ENCODE results near the gene SGSM1. TPM values are rescaled to one million over a fixed set of nuclear protein-coding genes. Genes with fewer than 3 reads are reported as not detected.

SGSM1 gene
- total and polyA plus RNA-seq, 9 of the 15 experiments (the other 6 are each of a cell fraction or from before 2014, with no cell fraction given), result not detected

DNA sequence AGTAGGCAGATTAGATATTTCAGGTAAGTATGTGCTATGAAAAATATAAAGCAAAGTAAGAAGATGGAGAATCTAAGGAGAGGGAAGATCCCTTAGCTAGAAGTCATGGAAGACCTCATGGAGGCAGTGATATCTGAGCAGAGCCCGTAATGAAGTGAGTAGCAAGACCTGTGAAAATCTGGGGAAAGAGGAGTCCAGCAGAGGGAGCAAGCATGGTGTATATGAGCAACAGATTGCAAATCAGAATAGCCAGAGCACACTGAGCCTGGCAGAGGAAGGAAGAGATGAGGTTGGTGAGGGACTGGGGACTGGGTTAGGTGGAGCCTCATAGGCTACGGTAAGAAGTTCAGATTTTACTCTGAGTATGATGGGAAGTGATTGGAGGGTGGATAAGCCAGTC, 131.1 kb downstream of the SGSM1 start:
- Histone ChIP-seq H3K27me3 (ENCODE audit: control insufficient read depth in 2 of 2, insufficient read depth in 2 of 2, low read length in 2 of 2) (peaks cover 0 to 5% of the 10 kb centered on the region in 2 experiments; a peak in 1 of 5 replicates), H3K4me3 (no peak overlapping the region), H4K20me1 (replicated peaks; ENCODE audit: control insufficient read depth, insufficient read depth, low read length) (no peaks in the 10 kb centered on the region), H3K9me3 (replicated peaks; ENCODE audit: control insufficient read depth, insufficient read depth, low read depth, low read length) (no peaks in the 10 kb centered on the region), H3K4me2 (ENCODE audit: insufficient read depth, low read length) (no peak overlapping the region), H3K9ac (ENCODE audit: insufficient read depth in 1 of 2, low read depth in 2 of 2, low read length in 2 of 2) (no peak overlapping the region), H2AFZ (ENCODE audit: low read depth, low read length) (no peak overlapping the region), H3K79me2 (ENCODE audit: control insufficient read depth, insufficient read depth, low read length) (no peaks in the 10 kb centered on the region), H3K36me3 (ENCODE audit: control insufficient read depth, insufficient read depth, low read length) (no peaks in the 10 kb centered on the region), H3K9me1 (ENCODE audit: control insufficient read depth, insufficient read depth, low read length) (no peaks in the 10 kb centered on the region), H3K27ac (ENCODE audit: extremely low read depth, low read depth, low read length) (no peak overlapping the region), H3K4me1 (replicated peaks in 1 of 2; ENCODE audit: control insufficient read depth in 2 of 2, insufficient read depth in 2 of 2, low read length in 2 of 2) (no peaks in the 10 kb centered on the region; a peak in 1 of 5 replicates)
- BruUV-seq (replicated peaks), result no TSS peak
- FAIRE-seq (no peak), DNase-seq (ENCODE audit: extremely low read depth in 1 of 4, low spot score in 3 of 4) (peak in 1 of 4 experiments; percentile 4), ATAC-seq (no peak)
- TF ChIP-seq EP400 (IDR thresholded peaks at IDR 0.05) (no peak), TCFL5 (CRISPR knock-in tag; conservative IDR thresholded peaks at IDR 0.05) (no peak), ZFP36 (IDR thresholded peaks at IDR 0.05; ENCODE audit: low read depth, low read length, partially characterized antibody) (peak; percentile 59), C11orf30 (IDR thresholded peaks at IDR 0.05; ENCODE audit: low read depth) (no peak), CTCF (IDR thresholded peaks at IDR 0.05 in 2 of 3, conservative IDR thresholded peaks at IDR 0.05 in 1 of 3; ENCODE audit: insufficient read depth in 2 of 3, low read depth in 1 of 3, low read length in 3 of 3) (peak in 2 of 3 experiments; percentile 11 to 24; a peak in 1 of 6 replicates), ZFX (CRISPR knock-in tag; IDR thresholded peaks at IDR 0.05) (no peak), SAP30 (IDR thresholded peaks at IDR 0.05; ENCODE audit: borderline replicate concordance, insufficient read depth, low read depth, low read length, poor library complexity, severe bottlenecking) (no peak), RAD21 (CRISPR knock-in tag; conservative IDR thresholded peaks at IDR 0.05 in 1 of 2, IDR thresholded peaks at IDR 0.05 in 1 of 2) (0 out of 4 replicates have a peak, but pooled peaks of 1 of the 2 experiments have one; percentile 9)
- in situ Hi-C loops (cut with MboI) (no loop called here), intact Hi-C loops (cut with micrococcal nuclease) (loop anchor here (5.0 kb wide), 1 partner anchor 120 kb away; no protein-coding TSS in a partner anchor)
- CTCF ChIA-PET (ENCODE audit: low intra/inter-chr PET ratio), result interaction anchor here (0.5 to 1.1 kb wide), 2 partner anchors 120 to 765 kb away, joined by 3 to 4 read pairs; no protein-coding TSS in a partner anchor
- POLR2A ChIA-PET, result interaction anchor here (0.7 kb wide), 1 partner anchor 231 kb away, joined by 3 read pairs; no protein-coding TSS in a partner anchor
- 0% methylated on average over 2 of the region's 2 CpGs for WGBS (ENCODE audit: insufficient coverage, low coverage, missing lambda C conversion rate)
